ENCODE measurements around the gene HSF4. TPM values are rescaled to one million over a fixed set of nuclear protein-coding genes. Genes with fewer than 3 reads are reported as not detected.

The HSF4 gene
- total and polyA plus RNA-seq, 8 donors = 2.5 to 38.2 (median 5.0) TPM

DNA sequence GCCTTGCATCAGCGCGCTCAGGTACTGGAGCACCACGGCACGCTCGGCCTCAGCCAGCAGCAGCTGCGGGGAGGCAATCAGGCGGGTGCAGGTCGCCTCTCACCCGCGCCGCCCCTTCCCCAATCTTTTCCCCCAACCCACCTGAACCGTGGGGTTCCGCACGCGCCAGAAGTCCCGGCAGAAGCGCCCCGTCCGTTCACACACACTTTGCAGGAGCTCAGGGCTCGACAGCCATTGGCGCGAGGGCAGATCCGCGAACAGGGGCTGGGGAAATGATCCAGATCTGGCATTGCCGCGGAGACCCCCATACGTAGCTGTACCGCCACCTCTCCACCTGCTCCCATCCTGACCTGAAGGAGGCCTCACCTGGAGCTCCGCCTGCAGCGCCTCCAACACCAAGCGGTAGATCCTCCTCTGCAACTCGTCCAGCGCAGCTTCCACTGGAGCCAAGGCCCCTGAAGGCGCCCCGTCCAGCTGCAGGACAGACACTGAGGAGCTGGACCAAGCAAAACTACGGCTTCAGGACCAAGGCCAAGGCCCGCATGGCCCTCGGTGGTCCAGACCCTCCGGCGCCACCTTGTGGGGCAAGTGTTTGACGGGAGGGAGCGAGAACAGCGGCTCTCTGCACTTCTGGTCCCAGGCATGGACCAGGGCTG, 20.6 kb downstream of the HSF4 start:
- Histone ChIP-seq H3K9me3 (no peaks in the 10 kb centered on the region), H3K27me3 (peaks cover 0 to 11% of the 10 kb centered on the region in 2 donors), H3K36me3 (no peaks in the 10 kb centered on the region), H3K4me1 (peaks cover 22 to 52% of the 10 kb centered on the region in 2 donors), H3K4me3 (peak overlapping the region in 1 of 2 donors; percentile 81), H3K27ac (peak overlapping the region in 1 of 2 donors; percentile 97)
- intact Hi-C loops (cut with DNase I) = loop anchor here in 1 of 2 donors (10.0 kb wide), 1 partner anchor 210 kb away; no protein-coding TSS in a partner anchor
- TF ChIP-seq, protein P1, sequence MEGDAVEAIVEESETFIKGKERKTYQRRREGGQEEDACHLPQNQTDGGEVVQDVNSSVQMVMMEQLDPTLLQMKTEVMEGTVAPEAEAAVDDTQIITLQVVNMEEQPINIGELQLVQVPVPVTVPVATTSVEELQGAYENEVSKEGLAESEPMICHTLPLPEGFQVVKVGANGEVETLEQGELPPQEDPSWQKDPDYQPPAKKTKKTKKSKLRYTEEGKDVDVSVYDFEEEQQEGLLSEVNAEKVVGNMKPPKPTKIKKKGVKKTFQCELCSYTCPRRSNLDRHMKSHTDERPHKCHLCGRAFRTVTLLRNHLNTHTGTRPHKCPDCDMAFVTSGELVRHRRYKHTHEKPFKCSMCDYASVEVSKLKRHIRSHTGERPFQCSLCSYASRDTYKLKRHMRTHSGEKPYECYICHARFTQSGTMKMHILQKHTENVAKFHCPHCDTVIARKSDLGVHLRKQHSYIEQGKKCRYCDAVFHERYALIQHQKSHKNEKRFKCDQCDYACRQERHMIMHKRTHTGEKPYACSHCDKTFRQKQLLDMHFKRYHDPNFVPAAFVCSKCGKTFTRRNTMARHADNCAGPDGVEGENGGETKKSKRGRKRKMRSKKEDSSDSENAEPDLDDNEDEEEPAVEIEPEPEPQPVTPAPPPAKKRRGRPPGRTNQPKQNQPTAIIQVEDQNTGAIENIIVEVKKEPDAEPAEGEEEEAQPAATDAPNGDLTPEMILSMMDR (IDR thresholded peaks at IDR 0.05) = peak; percentile 70 to 82
- DNase-seq (peak; percentile 83 to 96 (median 92)), ATAC-seq (peak; percentile 68)

DNA sequence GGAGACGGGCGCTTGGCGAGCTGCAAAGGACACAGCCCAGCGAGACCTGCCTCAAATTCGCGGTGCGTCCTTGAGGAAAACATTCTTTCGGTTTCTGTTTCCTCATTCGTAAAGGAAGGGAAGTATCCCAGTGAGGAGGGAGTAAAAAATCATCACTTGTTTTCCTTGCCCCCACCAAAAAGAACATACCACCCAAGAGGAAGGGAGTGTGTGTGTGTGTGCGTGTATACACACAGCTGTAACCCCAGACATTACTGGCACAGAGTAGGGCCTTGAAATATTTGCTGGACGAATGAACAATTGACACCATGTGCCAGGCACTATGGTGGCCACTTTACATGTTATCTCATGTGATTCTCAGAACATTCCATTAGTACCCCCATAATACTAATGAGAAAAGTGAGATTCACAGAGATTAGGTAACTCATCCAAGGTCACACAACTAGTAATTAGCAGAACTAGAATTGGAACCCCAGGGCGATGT, 21.1 kb downstream of the HSF4 start:
- Histone ChIP-seq H3K9me3 (no peaks in the 10 kb centered on the region), H3K27ac (no peak overlapping the region), H3K36me3 (no peaks in the 10 kb centered on the region), H3K4me3 (peak overlapping the region in 1 of 2 donors; percentile 81), H3K27me3 (peaks cover 0 to 11% of the 10 kb centered on the region in 2 donors), H3K4me1 (peaks cover 22 to 49% of the 10 kb centered on the region in 2 donors)
- intact Hi-C loops (cut with DNase I) = loop anchor here in 1 of 2 donors (10.0 kb wide), 1 partner anchor 211 kb away; no protein-coding TSS in a partner anchor
- DNase-seq (no peak), ATAC-seq (no peak)
- TF ChIP-seq, protein P1 (IDR thresholded peaks at IDR 0.05) = no peak

DNA sequence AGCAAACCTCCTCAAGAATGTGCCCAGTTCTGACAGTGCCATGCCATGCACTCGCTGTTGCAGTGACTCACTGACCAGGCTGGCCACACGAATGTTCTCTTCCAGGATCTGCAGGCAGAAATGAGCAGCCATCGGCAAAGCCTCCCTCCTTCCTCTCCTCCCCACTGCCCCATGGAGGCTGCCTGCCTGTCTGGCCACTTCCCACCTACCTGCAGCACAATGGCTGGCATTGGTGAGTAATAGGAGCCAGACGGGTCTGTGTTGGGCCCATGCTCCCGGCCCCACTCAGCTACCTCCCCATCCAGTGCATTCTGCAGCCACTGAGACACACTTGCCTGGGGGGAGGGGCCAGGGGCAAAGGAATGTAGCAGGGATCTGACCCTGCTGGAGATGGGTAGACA, 22.0 kb downstream of the HSF4 start:
- TF ChIP-seq, protein P1 (IDR thresholded peaks at IDR 0.05) = no peak
- no peak for DNase-seq
- Histone ChIP-seq H3K27me3 (peaks cover 0 to 11% of the 10 kb centered on the region in 2 donors), H3K36me3 (no peaks in the 10 kb centered on the region), H3K27ac (no peak overlapping the region), H3K4me1 (peaks cover 26 to 50% of the 10 kb centered on the region in 2 donors), H3K4me3 (no peak overlapping the region), H3K9me3 (no peaks in the 10 kb centered on the region)
- no peak for ATAC-seq
- intact Hi-C loops (cut with DNase I) = loop anchor here in 1 of 2 donors (10.0 kb wide), 1 partner anchor 212 kb away; no protein-coding TSS in a partner anchor

DNA sequence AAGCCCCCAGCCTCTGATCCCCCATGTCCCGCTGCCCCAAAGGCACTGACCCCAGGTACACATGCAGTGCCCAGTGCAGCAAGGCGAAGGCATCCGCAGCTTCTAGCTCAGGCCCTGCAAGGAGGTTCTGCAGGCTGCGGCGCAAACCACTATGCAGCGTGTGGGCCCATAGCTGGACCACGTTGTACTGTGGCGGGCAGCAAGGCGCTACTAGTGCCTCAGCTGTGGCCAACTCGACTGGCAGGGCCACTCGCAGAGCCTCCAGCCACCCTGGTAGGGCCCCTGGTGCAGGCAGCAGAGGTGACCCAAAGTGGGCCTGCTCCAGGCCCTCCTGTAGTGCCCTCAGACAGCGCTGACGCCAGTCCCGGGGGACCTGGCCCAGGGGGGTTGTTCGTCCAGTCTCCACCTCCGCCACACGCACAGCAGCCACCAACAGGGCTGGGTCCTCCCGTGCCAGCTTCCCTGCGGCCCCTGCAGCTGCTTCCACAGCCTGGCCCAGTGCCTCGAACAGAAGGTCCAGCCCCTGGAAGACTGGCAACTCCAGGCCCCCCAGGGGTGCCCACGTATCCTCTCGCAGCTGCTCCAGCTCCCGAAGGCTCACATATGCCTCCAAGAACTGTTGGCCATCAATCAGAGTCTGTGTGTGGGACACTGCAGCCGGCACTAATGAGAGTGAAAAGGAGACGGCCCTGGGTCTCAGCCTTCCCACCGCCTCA, 22.8 kb downstream of the HSF4 start:
- ATAC-seq (no peak), DNase-seq (no peak)
- peaks cover 26 to 47% of the 10 kb centered on the region in 2 donors for H3K4me1 ChIP-seq
- no peaks in the 10 kb centered on the region for H3K36me3 ChIP-seq
- no peak overlapping the region for H3K4me3 ChIP-seq
- intact Hi-C loops (cut with DNase I) = loop anchor here in 1 of 2 donors (10.0 kb wide), 1 partner anchor 213 kb away; no protein-coding TSS in a partner anchor
- H3K27ac ChIP-seq = no peak overlapping the region
- H3K9me3 ChIP-seq = no peaks in the 10 kb centered on the region
- peaks cover 0 to 11% of the 10 kb centered on the region in 2 donors for H3K27me3 ChIP-seq
- TF ChIP-seq, protein P1 (IDR thresholded peaks at IDR 0.05) = no peak

DNA sequence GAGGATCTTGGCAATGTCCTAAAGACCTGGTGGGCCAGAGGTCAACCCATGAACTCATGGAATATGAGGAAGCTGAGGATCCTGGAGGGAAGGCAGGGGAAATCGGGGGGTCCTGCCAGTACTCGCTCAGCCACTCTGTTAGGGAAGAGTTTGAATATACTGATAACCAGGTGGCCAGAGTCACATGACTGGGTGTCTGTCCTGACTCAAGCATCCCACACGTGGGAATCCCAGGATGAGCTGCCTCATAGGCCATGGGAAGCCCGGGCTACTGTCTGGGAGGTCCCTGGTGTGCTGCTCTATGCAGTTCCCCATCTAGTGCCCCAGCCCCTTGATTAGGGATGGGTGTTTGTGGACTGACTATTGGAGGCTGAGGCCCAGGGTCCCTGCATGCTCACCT, 23.8 kb downstream of the HSF4 start:
- H3K4me1 ChIP-seq = peaks cover 26 to 46% of the 10 kb centered on the region in 2 donors
- H3K27me3 ChIP-seq = peaks cover 0 to 11% of the 10 kb centered on the region in 2 donors
- TF ChIP-seq, protein P1 (IDR thresholded peaks at IDR 0.05) = no peak
- H3K36me3 ChIP-seq = no peaks in the 10 kb centered on the region
- DNase-seq (no peak), ATAC-seq (no peak)
- no peak overlapping the region for H3K27ac ChIP-seq
- intact Hi-C loops (cut with DNase I) = loop anchor here in 1 of 2 donors (10.0 kb wide), 1 partner anchor 214 kb away; no protein-coding TSS in a partner anchor
- H3K9me3 ChIP-seq = no peaks in the 10 kb centered on the region
- peak overlapping the region in 1 of 2 donors; percentile 40 for H3K4me3 ChIP-seq

All from left lung (tissue), 10 donors.